GM18909 (cell line): ENCODE measurements around the gene ABCC11.
A peak's percentile ranks its signal among the peaks of the same experiment; 100 is the strongest.
"Not testable (repeated sequence)": the region's sequence is repeated elsewhere in the genome, so short reads cannot be mapped to it uniquely, and the experiment has no call there.

Experiments
- ATAC-seq: cut with Tn5 transposase; IDR thresholded peaks from one replicate; pipeline ENCODE4 v1.9.1; 2021; ENCODE audit warnings: mild to moderate bottlenecking; ENCODE audit not compliant: unreplicated experiment, poor library complexity

ABCC11 gene

GRCh38 chr16:48250520-48251278 lies 3.4 kb upstream of the ABCC11 start:
- no peak for ATAC-seq

- no peak for ATAC-seq
Measured at GRCh38 chr16:48246066-48246465, 1.3 kb downstream of the ABCC11 start.

GRCh38 chr16:48244863-48245195 lies 2.5 kb downstream of the ABCC11 start:
- no peak for ATAC-seq

- ATAC-seq, result peak; percentile 96
Measured at GRCh38 chr16:48244080-48244862, 3.1 kb downstream of the ABCC11 start, which contains the start of gene LONP2. Gene LONP2, plus strand, starts transcription at chr16:48244300. Its CDS starts 89 bp downstream, at chr16:48244389.

- not testable (repeated sequence) for ATAC-seq
Measured at GRCh38 chr16:48240147-48240546, 7.2 kb downstream of the ABCC11 start.

GRCh38 chr16:48236286-48236685 lies 11.1 kb downstream of the ABCC11 start:
- no peak for ATAC-seq

GRCh38 chr16:48235556-48236136 lies 11.7 kb downstream of the ABCC11 start:
- ATAC-seq, result no peak

- ATAC-seq, result no peak
Measured at GRCh38 chr16:48235058-48235555, 12.2 kb downstream of the ABCC11 start.

- ATAC-seq, result no peak
Measured at GRCh38 chr16:48234630-48235029, 12.7 kb downstream of the ABCC11 start.

GRCh38 chr16:48232493-48233040 lies 14.8 kb downstream of the ABCC11 start:
- ATAC-seq, result no peak

GRCh38 chr16:48231727-48232492 lies 15.4 kb downstream of the ABCC11 start:
- peak; percentile 77 for ATAC-seq

GRCh38 chr16:48225456-48225855 lies 21.9 kb downstream of the ABCC11 start:
- ATAC-seq, result no peak

GRCh38 chr16:48223490-48223889 lies 23.8 kb downstream of the ABCC11 start:
- no peak for ATAC-seq

- no peak for ATAC-seq
Measured at GRCh38 chr16:48220891-48221290, 26.4 kb downstream of the ABCC11 start.

- ATAC-seq, result no peak
Measured at GRCh38 chr16:48218473-48218872, 28.9 kb downstream of the ABCC11 start.

GRCh38 chr16:48217708-48218107 lies 29.6 kb downstream of the ABCC11 start:
- ATAC-seq, result no peak

- no peak for ATAC-seq
Measured at GRCh38 chr16:48215738-48216137, 31.6 kb downstream of the ABCC11 start.

- no peak for ATAC-seq
Measured at GRCh38 chr16:48212033-48212432, 35.3 kb downstream of the ABCC11 start.

GRCh38 chr16:48210747-48211146 lies 36.6 kb downstream of the ABCC11 start:
- ATAC-seq, result no peak

- no peak for ATAC-seq
Measured at GRCh38 chr16:48206594-48207242, 40.6 kb downstream of the ABCC11 start.
